T-cell (primary cell): ENCODE results near the gene PITHD1. TPM values are rescaled to one million over a fixed set of nuclear protein-coding genes. Genes with fewer than 3 reads are reported as not detected.
"Not testable (repeated sequence)": the region's sequence is repeated elsewhere in the genome, so short reads cannot be mapped to it uniquely, and the experiment has no call there.

Source experiments
- ATAC-seq, 4 experiments: fragments of 200-7000 bp in 3 of 4; fragments of 150-1000 bp in 1 of 4; cut with Tn5 transposase; replicated peaks in 1 of 4; 1 replicate in 3 of 4; 2 replicates in 1 of 4; pipeline ENCODE4 v1.10.0; 2021; ENCODE audit warnings: moderate library complexity in 3 of 4, mild to moderate bottlenecking in 2 of 4, moderate number of reproducible peaks in 1 of 4
- CTCF ChIA-PET, 2 donors: fragments of 300-600 bp; sonication (Branson Sonifier 250); formaldehyde crosslinking; loops; one replicate each; lab custom pipeline; 2022; ENCODE audit warnings: antibody characterized with exemption in 2 of 2; lab: Charles Lee
- POLR2A ChIA-PET, 2 donors: fragments of 300-600 bp; sonication (Branson Sonifier 250); formaldehyde crosslinking; loops; one replicate each; lab custom pipeline; 2022; ENCODE audit warnings: antibody characterized with exemption in 2 of 2; lab: Charles Lee
- DNase-seq, 35 experiments: peaks; one replicate each; pipeline versions ENCODE4 v3.0.0 to v3.0.0-alpha.2; 2013 to 2023
- H3K27ac ChIP-seq: one replicate; pipeline ENCODE4 v1.5.1; 2013; ENCODE audit warnings: low read length
- H3K27me3 ChIP-seq, 2 experiments: replicated peaks in 1 of 2; 1 replicate in 1 of 2; 2 replicates in 1 of 2; pipeline versions ENCODE4 v1.6.1 to v1.7.0; 2013; ENCODE audit warnings: low read length in 1 of 2, mixed read lengths in 1 of 2; ENCODE audit not compliant: control insufficient read depth in 2 of 2, insufficient read depth in 2 of 2; ENCODE audit errors: extremely low read depth in 1 of 2
- H3K36me3 ChIP-seq, 2 donors: 1 replicate in 1 of 2; 2 replicates in 1 of 2; pipeline versions ENCODE4 v1.6.1 to v1.7.0; 2013; ENCODE audit warnings: low read length in 1 of 2; ENCODE audit not compliant: control insufficient read depth in 2 of 2, insufficient read depth in 1 of 2; ENCODE audit errors: extremely low read depth in 1 of 2
- H3K4me1 ChIP-seq, 2 experiments: 1 replicate in 1 of 2; 2 replicates in 1 of 2; pipeline versions ENCODE4 v1.6.1 to v1.7.0; 2013; ENCODE audit warnings: low read length in 2 of 2, mixed read lengths in 1 of 2; ENCODE audit not compliant: insufficient read depth in 2 of 2, control insufficient read depth in 1 of 2; ENCODE audit errors: extremely low read depth in 1 of 2
- H3K4me3 ChIP-seq, 2 donors: 1 replicate in 1 of 2; 2 replicates in 1 of 2; pipeline versions ENCODE4 v1.5.1 to v1.7.0; 2013; ENCODE audit warnings: mild to moderate bottlenecking in 2 of 2, low read length in 1 of 2, moderate library complexity in 1 of 2; ENCODE audit not compliant: control insufficient read depth in 1 of 2; ENCODE audit errors: extremely low read depth in 1 of 2
- H3K9me3 ChIP-seq: 2 replicates; pipeline ENCODE4 v1.7.0; 2013
- H3K27ac Mint-ChIP-seq, 2 donors: one replicate each; pipeline ENCODE4 v1.8.0; 2020 to 2021; ENCODE audit warnings: mild to moderate bottlenecking in 2 of 2, mixed read lengths in 2 of 2
- H3K27me3 Mint-ChIP-seq, 2 donors: one replicate each; pipeline ENCODE4 v1.8.0; 2021 to 2022; ENCODE audit warnings: mixed read lengths in 2 of 2
- H3K36me3 Mint-ChIP-seq: one replicate; pipeline ENCODE4 v1.8.0; 2021; ENCODE audit warnings: mixed read lengths
- H3K4me1 Mint-ChIP-seq, 3 donors: one replicate each; pipeline ENCODE4 v1.8.0; 2020 to 2022; ENCODE audit warnings: mixed read lengths in 3 of 3, mild to moderate bottlenecking in 1 of 3
- H3K4me3 Mint-ChIP-seq, 3 donors: one replicate each; pipeline ENCODE4 v1.8.0; 2020 to 2022; ENCODE audit warnings: mild to moderate bottlenecking in 3 of 3, mixed read lengths in 3 of 3, moderate library complexity in 3 of 3
- H3K9me3 Mint-ChIP-seq, 3 donors: one replicate each; pipeline ENCODE4 v1.8.0; 2020 to 2022; ENCODE audit warnings: mixed read lengths in 3 of 3
- WGBS: methylation state at CpG from one replicate; pipeline ENCODE4 v1.1.5; 2013; ENCODE audit warnings: missing lambda C conversion rate; ENCODE audit not compliant: insufficient coverage; 5-methylcytosine and 5-hydroxymethylcytosine counted together
- total RNA-seq, 35 experiments: library from RNA in 6 of 35; stranded (reverse) in 6 of 35; fragments of 120-200 nt in 1 of 35; gene quantifications; one replicate each; pipeline versions ENCODE4 v1.2.1 to v1.2.4 and lab custom pipeline; 2013 to 2026

Gene PITHD1
- total RNA-seq, 5 donors from 2014 or later (not counting 1 experiment from before 2014, with no cell fraction given) = 60.7 to 87.1 (median 70.8) TPM

- Mint-ChIP-seq H3K4me3 (no peak overlapping the region), H3K4me1 (peaks cover 26 to 35% (median 29%) of the 10 kb centered on the region in 3 donors), H3K27ac (peak overlapping the region in 1 of 2 donors; percentile 73), H3K9me3 (no peaks in the 10 kb centered on the region), H3K36me3 (peaks cover 3% of the 10 kb centered on the region), H3K27me3 (no peaks in the 10 kb centered on the region)
- DNase-seq (no peak), ATAC-seq (no peak)
- CTCF ChIA-PET = interaction anchor here (0.6 to 1.2 kb wide), 3 partner anchors 14 to 45 kb away, joined by 3 to 4 read pairs (median 3); no protein-coding TSS in a partner anchor
- H3K9me3 ChIP-seq = no peaks in the 10 kb centered on the region
- 90% methylated on average over 8 of the region's 21 CpGs for WGBS
- no peak overlapping the region for H3K27ac ChIP-seq
- H3K4me1 ChIP-seq = peaks cover 2 to 37% of the 10 kb centered on the region in 2 experiments
- POLR2A ChIA-PET = no interaction called here
- H3K36me3 ChIP-seq = peaks cover 0 to 34% of the 10 kb centered on the region in 2 donors
- H3K4me3 ChIP-seq = no peak overlapping the region
- H3K27me3 ChIP-seq = no peaks in the 10 kb centered on the region
Observed at GRCh38 chr1:23793861-23794731, 15.9 kb downstream of the PITHD1 start.

GRCh38 chr1:23794732-23795182 lies 16.5 kb downstream of the PITHD1 start:
- H3K9me3 ChIP-seq, H3K4me3 ChIP-seq, H3K27ac ChIP-seq, DNase-seq, H3K4me3 Mint-ChIP-seq, H3K27ac Mint-ChIP-seq, H3K27me3 ChIP-seq, H3K27me3 Mint-ChIP-seq, ATAC-seq, POLR2A ChIA-PET, H3K9me3 Mint-ChIP-seq, H3K36me3 Mint-ChIP-seq: not testable (repeated sequence)
- CTCF ChIA-PET = interaction anchor here in 1 of 2 donors (0.6 kb wide), 1 partner anchor 28 kb away, joined by 3 read pairs; no protein-coding TSS in a partner anchor
- Histone ChIP-seq H3K4me1 (peaks cover 4 to 44% of the 10 kb centered on the region in 2 experiments), H3K36me3 (peaks cover 0 to 34% of the 10 kb centered on the region in 2 donors)
- WGBS = 83% methylated on average over 1 of the region's 9 CpGs
- peaks cover 32 to 38% (median 33%) of the 10 kb centered on the region in 3 donors for H3K4me1 Mint-ChIP-seq

- POLR2A ChIA-PET = interaction anchor here in 1 of 2 donors (0.6 to 0.9 kb wide), 2 partner anchors 17 to 1758 kb away, joined by 4 to 5 read pairs; no protein-coding TSS in a partner anchor
- no peak overlapping the region for H3K27ac Mint-ChIP-seq
- H3K9me3 Mint-ChIP-seq = no peaks in the 10 kb centered on the region
- CTCF ChIA-PET = interaction anchor here in 1 of 2 donors (0.6 kb wide), 1 partner anchor 20 kb away, joined by 5 read pairs; no protein-coding TSS in a partner anchor
- ATAC-seq (no peak), DNase-seq (no peak)
- WGBS = 93% methylated on average over 14 of the region's 16 CpGs
- Histone ChIP-seq H3K36me3 (peaks cover 0 to 34% of the 10 kb centered on the region in 2 donors), H3K9me3 (no peaks in the 10 kb centered on the region), H3K27me3 (no peaks in the 10 kb centered on the region), H3K27ac (no peak overlapping the region), H3K4me3 (no peak overlapping the region), H3K4me1 (peaks cover 4 to 41% of the 10 kb centered on the region in 2 experiments)
- H3K4me3 Mint-ChIP-seq = no peak overlapping the region
- no peaks in the 10 kb centered on the region for H3K27me3 Mint-ChIP-seq
- peaks cover 3% of the 10 kb centered on the region for H3K36me3 Mint-ChIP-seq
- peaks cover 25 to 35% (median 28%) of the 10 kb centered on the region in 3 donors for H3K4me1 Mint-ChIP-seq
Observed at GRCh38 chr1:23795676-23796465, 17.7 kb downstream of the PITHD1 start.

GRCh38 chr1:23796466-23797271 lies 18.5 kb downstream of the PITHD1 start:
- POLR2A ChIA-PET = interaction anchor here in 1 of 2 donors (0.6 to 0.9 kb wide), 2 partner anchors 17 to 1757 kb away, joined by 4 to 5 read pairs; no protein-coding TSS in a partner anchor
- 92% methylated on average over 9 of the region's 17 CpGs for WGBS
- no peak overlapping the region for H3K4me3 Mint-ChIP-seq

GRCh38 chr1:23797478-23798448 lies 19.5 kb downstream of the PITHD1 start:
- DNase-seq (no peak), ATAC-seq (no peak)
- ChIA-PET CTCF (interaction anchor here in 1 of 2 donors (1.0 kb wide), 1 partner anchor 26 kb away, joined by 5 read pairs; no protein-coding TSS in a partner anchor), POLR2A (no interaction called here)
- H3K27me3 ChIP-seq = no peaks in the 10 kb centered on the region
- no peak overlapping the region for H3K4me3 ChIP-seq
- H3K36me3 ChIP-seq = peaks cover 6 to 29% of the 10 kb centered on the region in 2 donors
- peaks cover 17 to 29% (median 20%) of the 10 kb centered on the region in 3 donors for H3K4me1 Mint-ChIP-seq
- no peak overlapping the region for H3K27ac ChIP-seq
- peak overlapping the region in 1 of 2 donors; percentile 16 for H3K27ac Mint-ChIP-seq
- H3K36me3 Mint-ChIP-seq = peaks cover 3% of the 10 kb centered on the region
- WGBS = 95% methylated on average over 15 of the region's 20 CpGs
- peaks cover 5 to 40% of the 10 kb centered on the region in 2 experiments for H3K4me1 ChIP-seq
- H3K27me3 Mint-ChIP-seq = no peaks in the 10 kb centered on the region
- H3K4me3 Mint-ChIP-seq = peak overlapping the region in 1 of 3 donors; percentile 13
- no peaks in the 10 kb centered on the region for H3K9me3 ChIP-seq
- no peaks in the 10 kb centered on the region for H3K9me3 Mint-ChIP-seq

More at GRCh38 chr1:23796466-23797271, 18.5 kb downstream of the PITHD1 start:
- Histone ChIP-seq H3K36me3 (peaks cover 0 to 34% of the 10 kb centered on the region in 2 donors), H3K4me3 (no peak overlapping the region), H3K9me3 (no peaks in the 10 kb centered on the region), H3K27ac (no peak overlapping the region), H3K27me3 (no peaks in the 10 kb centered on the region), H3K4me1 (peaks cover 6 to 45% of the 10 kb centered on the region in 2 experiments)
- DNase-seq = no peak
- H3K9me3 Mint-ChIP-seq = no peaks in the 10 kb centered on the region
- H3K27ac Mint-ChIP-seq = no peak overlapping the region
- peaks cover 3% of the 10 kb centered on the region for H3K36me3 Mint-ChIP-seq
- no peaks in the 10 kb centered on the region for H3K27me3 Mint-ChIP-seq
- no peak for ATAC-seq
- CTCF ChIA-PET = no interaction called here
- peaks cover 22 to 33% (median 28%) of the 10 kb centered on the region in 3 donors for H3K4me1 Mint-ChIP-seq
